ENCODE data around the gene STAT2.

- TF ChIP-seq, protein P1, sequence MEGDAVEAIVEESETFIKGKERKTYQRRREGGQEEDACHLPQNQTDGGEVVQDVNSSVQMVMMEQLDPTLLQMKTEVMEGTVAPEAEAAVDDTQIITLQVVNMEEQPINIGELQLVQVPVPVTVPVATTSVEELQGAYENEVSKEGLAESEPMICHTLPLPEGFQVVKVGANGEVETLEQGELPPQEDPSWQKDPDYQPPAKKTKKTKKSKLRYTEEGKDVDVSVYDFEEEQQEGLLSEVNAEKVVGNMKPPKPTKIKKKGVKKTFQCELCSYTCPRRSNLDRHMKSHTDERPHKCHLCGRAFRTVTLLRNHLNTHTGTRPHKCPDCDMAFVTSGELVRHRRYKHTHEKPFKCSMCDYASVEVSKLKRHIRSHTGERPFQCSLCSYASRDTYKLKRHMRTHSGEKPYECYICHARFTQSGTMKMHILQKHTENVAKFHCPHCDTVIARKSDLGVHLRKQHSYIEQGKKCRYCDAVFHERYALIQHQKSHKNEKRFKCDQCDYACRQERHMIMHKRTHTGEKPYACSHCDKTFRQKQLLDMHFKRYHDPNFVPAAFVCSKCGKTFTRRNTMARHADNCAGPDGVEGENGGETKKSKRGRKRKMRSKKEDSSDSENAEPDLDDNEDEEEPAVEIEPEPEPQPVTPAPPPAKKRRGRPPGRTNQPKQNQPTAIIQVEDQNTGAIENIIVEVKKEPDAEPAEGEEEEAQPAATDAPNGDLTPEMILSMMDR (IDR thresholded peaks at IDR 0.05; ENCODE audit: insufficient read depth, low read depth, low read length) = no peak
- no peak for TF ChIP-seq EZH2 (IDR thresholded peaks at IDR 0.05; ENCODE audit: insufficient read depth, low read length)
Measured at GRCh38 chr12:56304276-56304675, 55.6 kb downstream of the STAT2 start.

Data from astrocyte (in vitro differentiated cells and primary cell).